NB4 (cell line): ENCODE measurements around the gene TSNAXIP1.

ENCODE experiments used
- MYC ChIP-seq: IDR thresholded peaks from 2 replicates; pipeline ENCODE4 v1.6.1; 2011; ENCODE audit warnings: low read depth, low read length
- POLR2A ChIP-seq: IDR thresholded peaks from 2 replicates; pipeline ENCODE4 v1.6.1; 2011; ENCODE audit warnings: mild to moderate bottlenecking; ENCODE audit not compliant: insufficient read length; ENCODE audit errors: extremely low read depth
- TF ChIP-seq, protein P1 (sequence below): IDR thresholded peaks from one replicate; pipeline ENCODE4 v1.5.1; 2012; ENCODE audit warnings: low read depth, low read length
- TF ChIP-seq, protein P2 (sequence below): IDR thresholded peaks from 2 replicates; pipeline ENCODE4 v1.6.1; 2011; ENCODE audit warnings: low read depth, low read length

DNA sequence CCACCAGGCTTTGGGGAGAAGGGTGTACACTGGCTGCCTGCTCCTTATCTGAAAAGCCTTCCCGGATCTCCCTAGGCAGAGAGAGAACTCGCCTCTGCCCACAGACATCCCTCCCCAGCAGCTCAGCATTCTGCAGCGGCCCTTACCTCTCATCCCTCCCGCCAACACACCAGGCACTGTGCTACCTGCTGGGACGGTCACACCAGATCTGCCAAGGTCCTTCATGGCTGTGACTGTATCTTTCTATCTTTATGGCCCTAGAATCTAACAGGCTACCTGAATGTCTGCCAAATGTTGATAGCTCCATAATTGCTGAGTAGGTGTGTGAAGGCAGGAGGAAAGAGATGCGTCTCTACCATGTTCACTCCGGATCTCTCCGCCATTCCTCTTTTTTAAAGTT is 7.9 kb downstream of the TSNAXIP1 start:
- TF ChIP-seq, protein P1, sequence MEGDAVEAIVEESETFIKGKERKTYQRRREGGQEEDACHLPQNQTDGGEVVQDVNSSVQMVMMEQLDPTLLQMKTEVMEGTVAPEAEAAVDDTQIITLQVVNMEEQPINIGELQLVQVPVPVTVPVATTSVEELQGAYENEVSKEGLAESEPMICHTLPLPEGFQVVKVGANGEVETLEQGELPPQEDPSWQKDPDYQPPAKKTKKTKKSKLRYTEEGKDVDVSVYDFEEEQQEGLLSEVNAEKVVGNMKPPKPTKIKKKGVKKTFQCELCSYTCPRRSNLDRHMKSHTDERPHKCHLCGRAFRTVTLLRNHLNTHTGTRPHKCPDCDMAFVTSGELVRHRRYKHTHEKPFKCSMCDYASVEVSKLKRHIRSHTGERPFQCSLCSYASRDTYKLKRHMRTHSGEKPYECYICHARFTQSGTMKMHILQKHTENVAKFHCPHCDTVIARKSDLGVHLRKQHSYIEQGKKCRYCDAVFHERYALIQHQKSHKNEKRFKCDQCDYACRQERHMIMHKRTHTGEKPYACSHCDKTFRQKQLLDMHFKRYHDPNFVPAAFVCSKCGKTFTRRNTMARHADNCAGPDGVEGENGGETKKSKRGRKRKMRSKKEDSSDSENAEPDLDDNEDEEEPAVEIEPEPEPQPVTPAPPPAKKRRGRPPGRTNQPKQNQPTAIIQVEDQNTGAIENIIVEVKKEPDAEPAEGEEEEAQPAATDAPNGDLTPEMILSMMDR: no peak
- TF ChIP-seq, protein P2, sequence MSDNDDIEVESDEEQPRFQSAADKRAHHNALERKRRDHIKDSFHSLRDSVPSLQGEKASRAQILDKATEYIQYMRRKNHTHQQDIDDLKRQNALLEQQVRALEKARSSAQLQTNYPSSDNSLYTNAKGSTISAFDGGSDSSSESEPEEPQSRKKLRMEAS: no peak
- TF ChIP-seq POLR2A (no peak), MYC (no peak)
